ENCODE results near the gene LRP1B.

The LRP1B gene

DNA sequence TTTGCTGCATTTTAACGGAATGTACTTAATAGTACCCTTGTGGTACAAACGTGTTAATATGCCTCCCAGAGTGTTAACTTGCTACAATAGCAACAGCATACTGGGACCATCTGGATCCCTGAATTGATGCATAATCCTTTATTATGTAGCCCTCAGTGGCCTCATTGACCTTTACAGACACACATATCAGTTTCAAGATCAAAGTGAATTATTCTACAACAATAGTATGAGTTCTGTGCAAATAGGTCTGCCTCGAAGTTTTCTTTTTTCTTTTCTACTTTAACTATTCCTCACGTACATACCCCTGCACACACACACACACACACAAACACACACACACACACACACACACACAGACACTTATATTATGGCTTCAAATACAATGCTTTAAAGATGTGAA is 1622.1 kb downstream of the LRP1B start:
- Histone ChIP-seq H3K9ac (ENCODE audit: low read length) (no peak overlapping the region), H3K36me3 (ENCODE audit: insufficient read depth, low read length) (no peaks in the 10 kb centered on the region), H3K27ac (ENCODE audit: low read depth, low read length) (no peak overlapping the region), H3K4me1 (ENCODE audit: insufficient read depth, low read length) (no peaks in the 10 kb centered on the region), H3K4me3 (ENCODE audit: low read depth in 1 of 2, low read length in 2 of 2) (no peak overlapping the region), H3K27me3 (ENCODE audit: control insufficient read depth in 1 of 2, insufficient read depth in 2 of 2, low read length in 2 of 2) (no peaks in the 10 kb centered on the region), H3K9me3 (ENCODE audit: low read length) (no peaks in the 10 kb centered on the region)

GRCh38 chr2:140506606-140507005 is 1624.2 kb downstream of the LRP1B start:
- Histone ChIP-seq H3K27ac (ENCODE audit: low read depth, low read length) (no peak overlapping the region), H3K27me3 (ENCODE audit: control insufficient read depth in 1 of 2, insufficient read depth in 2 of 2, low read length in 2 of 2) (no peaks in the 10 kb centered on the region), H3K4me1 (ENCODE audit: insufficient read depth, low read length) (no peaks in the 10 kb centered on the region), H3K9me3 (ENCODE audit: low read length) (no peaks in the 10 kb centered on the region), H3K36me3 (ENCODE audit: insufficient read depth, low read length) (no peaks in the 10 kb centered on the region), H3K4me3 (ENCODE audit: low read depth in 1 of 2, low read length in 2 of 2) (no peak overlapping the region), H3K9ac (ENCODE audit: low read length) (no peak overlapping the region)

DNA sequence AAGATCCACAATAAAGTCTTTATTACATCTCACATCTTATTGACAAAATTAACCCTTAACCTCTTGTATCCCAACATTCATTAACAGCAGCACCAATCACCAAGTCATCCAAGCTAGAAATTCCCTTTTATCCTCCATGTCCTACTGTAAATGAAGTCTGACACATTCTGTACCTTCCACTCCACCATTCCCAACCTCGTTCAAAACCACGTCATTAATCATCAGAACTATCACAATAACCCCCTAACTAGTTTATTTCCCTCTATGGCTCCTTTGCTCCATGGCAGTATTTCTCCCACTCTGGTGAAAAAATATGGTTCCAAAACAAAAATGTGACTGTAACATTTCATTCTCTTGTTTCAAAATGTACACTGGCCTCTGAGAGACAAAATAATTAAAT is 1626.2 kb downstream of the LRP1B start:
- no peak overlapping the region for H3K4me3 ChIP-seq (ENCODE audit: low read depth in 1 of 2, low read length in 2 of 2)
- no peak overlapping the region for H3K9ac ChIP-seq (ENCODE audit: low read length)
- H3K9me3 ChIP-seq (ENCODE audit: low read length): no peaks in the 10 kb centered on the region
- no peaks in the 10 kb centered on the region for H3K4me1 ChIP-seq (ENCODE audit: insufficient read depth, low read length)
- H3K27me3 ChIP-seq (ENCODE audit: control insufficient read depth in 1 of 2, insufficient read depth in 2 of 2, low read length in 2 of 2): no peaks in the 10 kb centered on the region
- no peaks in the 10 kb centered on the region for H3K36me3 ChIP-seq (ENCODE audit: insufficient read depth, low read length)
- no peak overlapping the region for H3K27ac ChIP-seq (ENCODE audit: low read depth, low read length)

DNA sequence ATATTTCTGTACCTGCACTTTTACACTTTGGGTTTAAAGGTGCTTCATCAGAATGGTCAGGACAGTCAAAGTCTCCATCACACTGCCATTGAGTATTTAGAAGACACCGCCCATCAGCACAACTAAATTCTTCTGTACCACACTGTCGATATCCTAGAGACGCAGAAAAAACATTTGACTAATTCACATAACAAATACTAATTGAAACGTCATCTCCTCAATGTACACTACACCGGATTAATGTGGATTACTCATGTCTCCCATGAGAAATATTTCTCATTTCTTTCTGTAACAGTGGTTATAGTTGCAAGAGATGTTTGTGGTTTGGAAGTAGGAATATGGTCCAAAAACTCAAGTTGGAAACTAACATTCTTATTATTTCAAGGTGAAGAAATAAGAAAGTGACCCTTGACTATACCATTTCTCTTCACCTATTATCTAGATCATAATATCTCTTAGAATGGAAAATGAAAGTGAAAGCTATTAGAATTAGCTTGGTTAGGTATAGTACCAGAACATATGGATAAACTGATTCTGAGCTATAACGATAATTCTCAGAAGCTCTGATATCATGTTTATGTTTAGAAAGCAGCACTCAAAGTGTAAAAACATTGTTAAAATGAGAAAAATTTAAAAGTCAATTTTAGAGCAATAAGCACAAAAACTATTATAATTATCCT is 1627.7 kb downstream of the LRP1B start:
- no peak overlapping the region for H3K4me3 ChIP-seq (ENCODE audit: low read depth in 1 of 2, low read length in 2 of 2)
- no peaks in the 10 kb centered on the region for H3K27me3 ChIP-seq (ENCODE audit: control insufficient read depth in 1 of 2, insufficient read depth in 2 of 2, low read length in 2 of 2)
- H3K9ac ChIP-seq (ENCODE audit: low read length): no peak overlapping the region
- no peaks in the 10 kb centered on the region for H3K4me1 ChIP-seq (ENCODE audit: insufficient read depth, low read length)
- H3K36me3 ChIP-seq (ENCODE audit: insufficient read depth, low read length): no peaks in the 10 kb centered on the region
- no peaks in the 10 kb centered on the region for H3K9me3 ChIP-seq (ENCODE audit: low read length)
- no peak overlapping the region for H3K27ac ChIP-seq (ENCODE audit: low read depth, low read length)

DNA sequence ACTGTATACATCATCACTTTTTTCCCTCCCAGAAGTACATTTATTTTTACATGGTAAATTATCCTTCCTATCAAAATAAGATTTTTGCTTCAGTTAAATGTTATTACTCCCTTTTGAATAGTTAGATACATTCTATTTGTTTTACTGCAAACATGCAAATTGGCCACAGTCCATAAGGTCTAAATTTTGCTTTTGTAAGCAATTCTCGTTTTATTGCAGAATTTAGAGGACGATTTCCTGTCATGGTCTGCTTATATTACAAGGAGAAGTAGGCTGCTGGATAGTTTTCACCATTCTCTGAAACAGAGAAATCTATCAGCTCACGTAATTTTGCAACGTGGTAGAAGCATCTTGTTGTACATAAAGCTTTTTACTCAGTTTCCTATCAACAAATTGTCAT is 1632.5 kb downstream of the LRP1B start:
- Histone ChIP-seq H3K9me3 (ENCODE audit: low read length) (no peaks in the 10 kb centered on the region), H3K9ac (ENCODE audit: low read length) (no peak overlapping the region), H3K4me3 (ENCODE audit: low read depth in 1 of 2, low read length in 2 of 2) (no peak overlapping the region), H3K36me3 (ENCODE audit: insufficient read depth, low read length) (no peaks in the 10 kb centered on the region), H3K27me3 (ENCODE audit: control insufficient read depth in 1 of 2, insufficient read depth in 2 of 2, low read length in 2 of 2) (no peaks in the 10 kb centered on the region), H3K4me1 (ENCODE audit: insufficient read depth, low read length) (no peaks in the 10 kb centered on the region), H3K27ac (ENCODE audit: low read depth, low read length) (no peak overlapping the region)

DNA sequence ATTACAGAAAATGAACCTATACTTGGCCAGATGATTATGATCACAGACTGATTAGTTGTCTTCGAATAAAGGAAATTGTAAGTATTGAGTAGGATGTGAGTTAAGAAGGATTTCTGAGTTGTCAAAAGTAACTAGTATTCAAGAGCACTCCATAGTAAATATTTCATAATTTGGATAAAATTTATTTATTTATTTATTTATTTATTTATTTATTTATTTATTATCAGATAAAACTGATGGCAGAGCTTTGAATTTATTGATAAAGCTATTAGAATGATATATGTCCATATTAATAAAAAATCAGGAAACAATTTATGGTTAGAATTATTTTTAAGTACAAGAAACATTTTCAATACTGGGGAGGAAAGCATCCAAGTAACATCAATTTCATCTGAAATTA is 1634.1 kb downstream of the LRP1B start:
- no peak overlapping the region for H3K4me3 ChIP-seq (ENCODE audit: low read depth in 1 of 2, low read length in 2 of 2)
- no peaks in the 10 kb centered on the region for H3K4me1 ChIP-seq (ENCODE audit: insufficient read depth, low read length)
- H3K27me3 ChIP-seq (ENCODE audit: control insufficient read depth in 1 of 2, insufficient read depth in 2 of 2, low read length in 2 of 2): no peaks in the 10 kb centered on the region
- H3K36me3 ChIP-seq (ENCODE audit: insufficient read depth, low read length): no peaks in the 10 kb centered on the region
- H3K9me3 ChIP-seq (ENCODE audit: low read length): no peaks in the 10 kb centered on the region
- H3K9ac ChIP-seq (ENCODE audit: low read length): no peak overlapping the region
- no peak overlapping the region for H3K27ac ChIP-seq (ENCODE audit: low read depth, low read length)

DNA sequence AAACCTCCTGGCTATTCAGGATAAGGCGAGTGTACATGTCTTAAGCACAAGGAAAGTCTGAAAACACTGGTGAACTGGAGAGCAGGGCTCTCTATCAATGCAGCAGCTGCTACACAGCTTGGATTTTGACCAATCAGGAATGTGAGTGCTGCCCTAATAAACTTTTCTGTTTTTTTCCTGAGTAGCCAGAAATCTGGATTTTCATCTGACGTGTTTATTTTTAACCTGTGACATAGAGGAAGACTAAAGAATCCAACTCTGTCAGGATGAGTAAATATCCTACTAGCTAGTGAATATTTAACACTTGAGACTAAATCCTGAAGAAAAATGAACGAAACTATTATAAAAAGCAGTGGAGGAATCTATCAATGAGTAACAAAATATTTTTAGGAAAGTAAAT is 1638.9 kb downstream of the LRP1B start:
- H3K27me3 ChIP-seq (ENCODE audit: control insufficient read depth in 1 of 2, insufficient read depth in 2 of 2, low read length in 2 of 2): no peaks in the 10 kb centered on the region
- H3K4me1 ChIP-seq (ENCODE audit: insufficient read depth, low read length): no peaks in the 10 kb centered on the region
- no peaks in the 10 kb centered on the region for H3K36me3 ChIP-seq (ENCODE audit: insufficient read depth, low read length)
- H3K9ac ChIP-seq (ENCODE audit: low read length): no peak overlapping the region
- H3K9me3 ChIP-seq (ENCODE audit: low read length): no peaks in the 10 kb centered on the region
- no peak overlapping the region for H3K4me3 ChIP-seq (ENCODE audit: low read depth in 1 of 2, low read length in 2 of 2)
- no peak overlapping the region for H3K27ac ChIP-seq (ENCODE audit: low read depth, low read length)

GRCh38 chr2:140489193-140489592 is 1641.6 kb downstream of the LRP1B start:
- H3K4me1 ChIP-seq (ENCODE audit: insufficient read depth, low read length): no peaks in the 10 kb centered on the region

GRCh38 chr2:140481136-140481535 is 1649.7 kb downstream of the LRP1B start:
- H3K4me3 ChIP-seq (ENCODE audit: low read depth in 1 of 2, low read length in 2 of 2): no peak overlapping the region
- no peaks in the 10 kb centered on the region for H3K4me1 ChIP-seq (ENCODE audit: insufficient read depth, low read length)
- H3K9me3 ChIP-seq (ENCODE audit: low read length): no peaks in the 10 kb centered on the region
- H3K27me3 ChIP-seq (ENCODE audit: control insufficient read depth in 1 of 2, insufficient read depth in 2 of 2, low read length in 2 of 2): no peaks in the 10 kb centered on the region
- H3K9ac ChIP-seq (ENCODE audit: low read length): no peak overlapping the region
- H3K27ac ChIP-seq (ENCODE audit: low read depth, low read length): no peak overlapping the region
- no peaks in the 10 kb centered on the region for H3K36me3 ChIP-seq (ENCODE audit: insufficient read depth, low read length)

More at GRCh38 chr2:140489193-140489592, 1641.6 kb downstream of the LRP1B start:
- no peaks in the 10 kb centered on the region for H3K9me3 ChIP-seq (ENCODE audit: low read length)
- H3K27me3 ChIP-seq (ENCODE audit: control insufficient read depth in 1 of 2, insufficient read depth in 2 of 2, low read length in 2 of 2): no peaks in the 10 kb centered on the region
- no peak overlapping the region for H3K9ac ChIP-seq (ENCODE audit: low read length)
- no peak overlapping the region for H3K4me3 ChIP-seq (ENCODE audit: low read depth in 1 of 2, low read length in 2 of 2)
- H3K36me3 ChIP-seq (ENCODE audit: insufficient read depth, low read length): no peaks in the 10 kb centered on the region
- no peak overlapping the region for H3K27ac ChIP-seq (ENCODE audit: low read depth, low read length)

DNA sequence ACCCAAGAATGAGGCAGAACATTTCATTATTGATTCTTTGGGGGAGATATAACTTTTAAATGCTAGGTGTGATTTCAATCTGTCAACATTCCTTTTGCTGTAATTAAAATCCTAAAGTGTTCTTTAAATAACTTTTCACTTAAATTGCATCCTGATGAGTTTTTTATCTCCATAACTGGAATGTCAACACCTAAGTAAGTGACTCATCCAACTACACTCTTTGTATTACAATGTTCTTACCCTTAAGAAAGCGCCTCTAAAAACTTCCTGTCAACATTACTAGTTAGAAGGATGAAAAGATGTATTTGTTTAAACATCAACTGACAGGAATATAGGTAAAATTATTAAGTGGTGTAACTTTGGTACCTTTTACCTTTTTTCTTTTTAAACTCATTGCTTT is 1657.0 kb downstream of the LRP1B start:
- H3K9ac ChIP-seq (ENCODE audit: low read length): no peak overlapping the region
- H3K36me3 ChIP-seq (ENCODE audit: insufficient read depth, low read length): no peaks in the 10 kb centered on the region
- no peak overlapping the region for H3K27ac ChIP-seq (ENCODE audit: low read depth, low read length)
- no peak overlapping the region for H3K4me3 ChIP-seq (ENCODE audit: low read depth in 1 of 2, low read length in 2 of 2)
- H3K9me3 ChIP-seq (ENCODE audit: low read length): no peaks in the 10 kb centered on the region
- no peaks in the 10 kb centered on the region for H3K27me3 ChIP-seq (ENCODE audit: control insufficient read depth in 1 of 2, insufficient read depth in 2 of 2, low read length in 2 of 2)
- no peaks in the 10 kb centered on the region for H3K4me1 ChIP-seq (ENCODE audit: insufficient read depth, low read length)

DNA sequence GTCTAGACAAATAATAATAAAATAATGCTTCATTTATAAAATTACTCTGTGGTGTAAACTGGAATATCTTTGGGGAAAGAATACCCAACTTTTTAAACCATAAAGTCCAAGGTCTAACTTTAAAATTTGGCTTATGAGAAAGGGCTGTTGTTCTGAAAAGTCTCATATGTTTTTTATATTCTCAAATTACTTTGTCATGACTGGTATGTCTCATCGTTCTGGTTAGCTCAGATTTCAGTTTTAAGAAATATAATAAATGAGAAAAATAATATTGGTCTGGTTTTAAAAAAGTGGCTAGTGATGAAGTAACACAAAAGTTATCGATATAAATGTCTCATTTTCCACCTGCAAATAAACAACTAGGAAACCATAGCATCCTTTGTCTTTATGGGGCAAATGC is 1658.1 kb downstream of the LRP1B start:
- Histone ChIP-seq H3K27me3 (ENCODE audit: control insufficient read depth in 1 of 2, insufficient read depth in 2 of 2, low read length in 2 of 2) (no peaks in the 10 kb centered on the region), H3K27ac (ENCODE audit: low read depth, low read length) (no peak overlapping the region), H3K9ac (ENCODE audit: low read length) (no peak overlapping the region), H3K4me1 (ENCODE audit: insufficient read depth, low read length) (no peaks in the 10 kb centered on the region), H3K36me3 (ENCODE audit: insufficient read depth, low read length) (no peaks in the 10 kb centered on the region), H3K9me3 (ENCODE audit: low read length) (no peaks in the 10 kb centered on the region), H3K4me3 (ENCODE audit: low read depth in 1 of 2, low read length in 2 of 2) (no peak overlapping the region)

DNA sequence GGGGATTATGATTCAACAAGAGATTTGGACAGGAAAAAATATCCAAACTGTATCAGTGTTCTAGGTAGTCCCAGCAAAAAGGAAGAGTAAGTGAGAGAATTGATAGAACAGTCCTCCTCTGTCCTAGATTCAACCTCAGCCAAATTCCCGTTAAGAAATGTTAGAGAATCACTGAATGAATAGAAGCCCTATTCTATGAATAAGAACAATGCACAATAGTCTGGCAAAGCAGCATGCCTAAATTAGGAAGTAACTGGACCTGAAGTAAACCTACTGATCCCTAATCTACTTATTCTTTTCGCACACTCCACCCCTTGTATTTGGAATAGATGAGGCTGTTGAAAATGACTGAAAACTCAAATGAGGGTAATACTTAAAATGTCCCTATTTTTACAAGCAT is 1665.5 kb downstream of the LRP1B start:
- Histone ChIP-seq H3K4me3 (ENCODE audit: low read depth in 1 of 2, low read length in 2 of 2) (no peak overlapping the region), H3K27ac (ENCODE audit: low read depth, low read length) (no peak overlapping the region), H3K9ac (ENCODE audit: low read length) (no peak overlapping the region), H3K9me3 (ENCODE audit: low read length) (no peaks in the 10 kb centered on the region), H3K4me1 (ENCODE audit: insufficient read depth, low read length) (no peaks in the 10 kb centered on the region), H3K27me3 (ENCODE audit: control insufficient read depth in 1 of 2, insufficient read depth in 2 of 2, low read length in 2 of 2) (no peaks in the 10 kb centered on the region), H3K36me3 (ENCODE audit: insufficient read depth, low read length) (no peaks in the 10 kb centered on the region)
